Effector CD8-positive, alpha-beta T cell (primary cell): ENCODE data around the gene RBBP4.
"Not testable (repeated sequence)": the region's sequence is repeated elsewhere in the genome, so short reads cannot be mapped to it uniquely, and the experiment has no call there.

ENCODE experiments used
- DNase-seq: peaks from one replicate; lab custom pipeline; 2025; lab: John Stamatoyannopoulos, UW

RBBP4 gene

GRCh38 chr1:32693455-32694174 lies 42.6 kb downstream of the RBBP4 start:
- no peak for DNase-seq

GRCh38 chr1:32695098-32695904 lies 44.3 kb downstream of the RBBP4 start:
- no peak for DNase-seq

GRCh38 chr1:32696041-32696440 lies 45.0 kb downstream of the RBBP4 start:
- DNase-seq = no peak

GRCh38 chr1:32696996-32697395 lies 46.0 kb downstream of the RBBP4 start:
- DNase-seq = not testable (repeated sequence)

GRCh38 chr1:32701421-32701911 lies 50.5 kb downstream of the RBBP4 start:
- no peak for DNase-seq

GRCh38 chr1:32701951-32702598 lies 51.1 kb downstream of the RBBP4 start:
- no peak for DNase-seq

- no peak for DNase-seq
These were observed 51.8 kb downstream of the RBBP4 start, which contains the start of gene SYNC for GRCh38 chr1:32702599-32703478. SYNC (minus strand) TSS chr1:32702770; CDS start chr1:32702660, 110 bp downstream.

GRCh38 chr1:32703479-32704291 lies 52.7 kb downstream of the RBBP4 start:
- no peak for DNase-seq

- DNase-seq = no peak
These were observed 54.5 kb downstream of the RBBP4 start for GRCh38 chr1:32705516-32705915.

GRCh38 chr1:32706491-32706890 lies 55.5 kb downstream of the RBBP4 start:
- DNase-seq = no peak

GRCh38 chr1:32709075-32709474 lies 58.1 kb downstream of the RBBP4 start:
- no peak for DNase-seq

- DNase-seq = no peak
These were observed 58.5 kb downstream of the RBBP4 start for GRCh38 chr1:32709476-32709875.

GRCh38 chr1:32711221-32711620 lies 60.2 kb downstream of the RBBP4 start:
- not testable (repeated sequence) for DNase-seq

GRCh38 chr1:32713081-32713480 lies 62.1 kb downstream of the RBBP4 start:
- DNase-seq = no peak

- DNase-seq = no peak
These were observed 63.3 kb downstream of the RBBP4 start for GRCh38 chr1:32714277-32714676.

- DNase-seq = no peak
These were observed 64.9 kb downstream of the RBBP4 start for GRCh38 chr1:32715901-32716311.

GRCh38 chr1:32716312-32717148 lies 65.5 kb downstream of the RBBP4 start:
- no peak for DNase-seq

- no peak for DNase-seq
These were observed 66.5 kb downstream of the RBBP4 start for GRCh38 chr1:32717503-32717902.

- DNase-seq = no peak
These were observed 67.0 kb downstream of the RBBP4 start for GRCh38 chr1:32718036-32718435.

GRCh38 chr1:32718527-32718926 lies 67.5 kb downstream of the RBBP4 start:
- DNase-seq = no peak
